PC-3 (cell line): Measurements from ENCODE around the gene MUL1. TPM values are rescaled to one million over a fixed set of nuclear protein-coding genes. Genes with fewer than 3 reads are reported as not detected.
A peak's percentile ranks its signal among the peaks of the same experiment; 100 is the strongest.

ENCODE experiments used
- ATAC-seq: fragments of 200-7000 bp; cut with Tn5 transposase; 2 replicates; pipeline ENCODE4 v1.9.1; 2020; ENCODE audit warnings: mild to moderate bottlenecking, moderate library complexity
- BruUV-seq: library from RNA; stranded (reverse); fragments of 400-500 nt; replicated peaks from 2 replicates; lab custom pipeline; 2021; lab: Mats Ljungman, UMichigan
- CTCF ChIA-PET: fragments of 300-600 bp; sonication (Branson Sonifier 250); formaldehyde crosslinking; loops from one replicate; lab custom pipeline; 2022; ENCODE audit warnings: antibody characterized with exemption; lab: Charles Lee
- POLR2A ChIA-PET: fragments of 300-600 bp; sonication (Branson Sonifier 250); formaldehyde crosslinking; loops from one replicate; lab custom pipeline; 2022; ENCODE audit warnings: antibody characterized with exemption; ENCODE audit not compliant: unreplicated experiment; lab: Charles Lee
- DNase-seq: peaks from one replicate; pipeline ENCODE4 v3.0.0-alpha.2; 2015
- H2AFZ ChIP-seq: fragments of 300-600 bp; sonication (generic); 2 replicates; pipeline ENCODE4 v1.6.0; 2016; ENCODE audit warnings: antibody characterized with exemption, low read length
- H3F3A ChIP-seq: fragments of 300-600 bp; sonication (generic); one replicate; pipeline ENCODE4 v1.6.0; 2017; ENCODE audit warnings: antibody characterized with exemption, low read length, control low read depth, mild to moderate bottlenecking; ENCODE audit not compliant: unreplicated experiment
- H3K27ac ChIP-seq: fragments of 300-600 bp; sonication (generic); 2 replicates; pipeline ENCODE4 v1.5.1; 2016; ENCODE audit warnings: mild to moderate bottlenecking, low read length
- H3K27me3 ChIP-seq: fragments of 300-600 bp; sonication (generic); 2 replicates; pipeline ENCODE4 v1.6.1; 2016; ENCODE audit warnings: low read length, mixed read lengths
- H3K36me3 ChIP-seq: fragments of 300-600 bp; sonication (generic); 2 replicates; pipeline ENCODE4 v1.6.1; 2016; ENCODE audit warnings: low read depth, mixed run types, low read length, mixed read lengths
- H3K4me1 ChIP-seq: fragments of 300-600 bp; sonication (generic); 2 replicates; pipeline ENCODE4 v1.5.1; 2016; ENCODE audit warnings: low read length; ENCODE audit not compliant: insufficient read depth
- H3K4me2 ChIP-seq: fragments of 300-600 bp; sonication (generic); 2 replicates; pipeline ENCODE4 v1.6.0; 2016; ENCODE audit warnings: low read length
- H3K4me3 ChIP-seq: fragments of 300-600 bp; sonication (generic); 2 replicates; pipeline ENCODE4 v1.5.1; 2016; ENCODE audit warnings: mild to moderate bottlenecking, low read length, mixed read lengths
- H3K79me2 ChIP-seq: fragments of 300-600 bp; sonication (generic); 2 replicates; pipeline ENCODE4 v1.6.1; 2017; ENCODE audit warnings: low read length, mixed read lengths
- H3K9ac ChIP-seq: fragments of 300-600 bp; sonication (generic); 2 replicates; pipeline ENCODE4 v1.6.0; 2016; ENCODE audit warnings: mild to moderate bottlenecking, low read length
- H3K9me2 ChIP-seq: fragments of 300-600 bp; sonication (generic); replicated peaks from 2 replicates; pipeline ENCODE4 v1.6.1; 2016; ENCODE audit warnings: mixed run types, low read length, mixed read lengths
- H3K9me3 ChIP-seq: fragments of 300-600 bp; sonication (generic); 2 replicates; pipeline ENCODE4 v1.6.1; 2016; ENCODE audit warnings: low read length, mixed read lengths
- H4K20me1 ChIP-seq: fragments of 300-600 bp; sonication (generic); 2 replicates; pipeline ENCODE4 v1.6.1; 2016; ENCODE audit warnings: low read length, mixed read lengths
- CTCF ChIP-seq: fragments of 300-600 bp; sonication (generic); conservative IDR thresholded peaks from 2 replicates; pipeline ENCODE4 v1.5.1; 2017; ENCODE audit warnings: antibody characterized with exemption, low read depth, mild to moderate bottlenecking, low read length
- EZH2 ChIP-seq: fragments of 300-600 bp; sonication (generic); IDR thresholded peaks from one replicate; pipeline ENCODE4 v1.6.1; 2017; ENCODE audit warnings: antibody characterized with exemption, mild to moderate bottlenecking, low read length; ENCODE audit not compliant: unreplicated experiment
- EZH2phosphoT487 ChIP-seq: fragments of 300-600 bp; sonication (generic); IDR thresholded peaks from 2 replicates; pipeline ENCODE4 v1.6.1; 2018; ENCODE audit warnings: mild to moderate bottlenecking, antibody characterized with exemption, low read length, borderline replicate concordance
- intact Hi-C: fragments of 100-400 bp; cut with micrococcal nuclease; formaldehyde crosslinking; loops from 2 replicates; pipeline ENCODE4 v1.9.0; 2023
- total RNA-seq: library from RNA; depleted of rRNA; stranded (reverse); fragments of >200 nt; gene quantifications from 2 replicates; pipeline ENCODE4 v1.2.3, GENCODE V29; 2014; rRNA removed

MUL1 gene
- total RNA-seq, 1 experiment from 2014 or later, result 28.9 TPM

- H3K9me3 ChIP-seq, result no peaks in the 10 kb centered on the region
- ATAC-seq (no peak; the same call in 1 of the 2 replicates), DNase-seq (peak; percentile 59)
- ChIA-PET POLR2A (no interaction called here), CTCF (no interaction called here)
- H4K20me1 ChIP-seq, result no peaks in the 10 kb centered on the region
- no peak overlapping the region for H3K27ac ChIP-seq
- no peak overlapping the region for H3K4me3 ChIP-seq
- H3K27me3 ChIP-seq, result no peaks in the 10 kb centered on the region
- no peak overlapping the region for H3K9ac ChIP-seq
- H3K79me2 ChIP-seq, result no peaks in the 10 kb centered on the region
- no peak overlapping the region for H3K4me2 ChIP-seq
- no TSS peak for BruUV-seq
- H3K9me2 ChIP-seq, result no peaks in the 10 kb centered on the region
- peaks cover 6% of the 10 kb centered on the region for H3K4me1 ChIP-seq
- no peaks in the 10 kb centered on the region for H3K36me3 ChIP-seq
- TF ChIP-seq EZH2 (no peak), CTCF (no peak), EZH2phosphoT487 (no peak)
- no peak overlapping the region for H2AFZ ChIP-seq
- intact Hi-C loops, result no loop called here
- no peaks in the 10 kb centered on the region for H3F3A ChIP-seq
Observed at GRCh38 chr1:20449735-20450311, 58.1 kb downstream of the MUL1 start.

Other genes with a start within 250 kb of the MUL1 start
- gene VWA5B1, start 217.3 kb downstream of the MUL1 start, total RNA-seq, result not detected in 2 replicates
- 51.2 and 56.9 TPM in 2 replicates for gene CAMK2N1, start 21.9 kb downstream of the MUL1 start, total RNA-seq
- gene FAM43B, start 44.4 kb upstream of the MUL1 start, total RNA-seq, result 0.11 TPM in 1 of 2 replicates, not detected in the other
- 30.3 and 36.3 TPM in 2 replicates for gene CDA, start 80.9 kb upstream of the MUL1 start, total RNA-seq
- gene PINK1, start 125.3 kb upstream of the MUL1 start, total RNA-seq, result 129 and 160 TPM in 2 replicates
- gene DDOST, start 153.2 kb upstream of the MUL1 start, total RNA-seq, result 334 and 357 TPM in 2 replicates
- 0.33 and 2.8 TPM in 2 replicates for gene KIF17, start 209.9 kb upstream of the MUL1 start, total RNA-seq
- gene SH2D5, start 224.6 kb upstream of the MUL1 start, total RNA-seq, result 7.1 and 11.2 TPM in 2 replicates